Vagina (tissue), 2 donors: ENCODE measurements around the gene TXNL4A. TPM values are rescaled to one million over a fixed set of nuclear protein-coding genes. Genes with fewer than 3 reads are reported as not detected.

Experiments used
- DNase-seq, 2 donors: peaks; one replicate each; pipeline ENCODE4 v3.0.0-alpha.2; 2017; ENCODE audit errors: extremely low spot score in 2 of 2
- H3K27ac ChIP-seq: fragments of 200-600 bp; sonication (generic); one replicate; pipeline ENCODE4 v1.5.1; 2019
- H3K27me3 ChIP-seq: fragments of 200-600 bp; sonication (generic); one replicate; pipeline ENCODE4 v1.5.1; 2019
- H3K36me3 ChIP-seq, 2 donors: fragments of 200-600 bp; sonication (generic); one replicate each; pipeline ENCODE4 v1.5.1; 2017 to 2019
- H3K4me1 ChIP-seq: fragments of 200-600 bp; sonication (generic); one replicate; pipeline ENCODE4 v1.5.1; 2019
- H3K4me3 ChIP-seq, 2 donors: fragments of 200-600 bp; sonication (generic); 1 replicate in 1 of 2; 2 replicates in 1 of 2; pipeline ENCODE4 v1.5.1; 2016 to 2019
- H3K9me3 ChIP-seq: fragments of 200-600 bp; sonication (generic); one replicate; pipeline ENCODE4 v1.5.1; 2019
- CTCF ChIP-seq, 3 experiments: fragments of 450-650 bp in 2 of 3; fragments of 200-600 bp in 1 of 3; sonication (generic) in 1 of 3; IDR thresholded peaks; one replicate each; pipeline ENCODE4 v1.5.1; 2017 to 2019; ENCODE audit warnings: antibody characterized with exemption in 3 of 3, mild to moderate bottlenecking in 2 of 3, moderate library complexity in 2 of 3
- POLR2A ChIP-seq, 2 donors: fragments of 450-650 bp; IDR thresholded peaks; one replicate each; pipeline ENCODE4 v1.6.1; 2017; ENCODE audit warnings: antibody characterized with exemption in 2 of 2, mild to moderate bottlenecking in 2 of 2, moderate library complexity in 2 of 2
- POLR2AphosphoS5 ChIP-seq, 2 donors: sonication (generic); formaldehyde crosslinking; IDR thresholded peaks; one replicate each; pipeline ENCODE4 v1.9.0; 2017; ENCODE audit warnings: antibody characterized with exemption in 2 of 2, mild to moderate bottlenecking in 2 of 2, low read depth in 1 of 2; ENCODE audit not compliant: insufficient read depth in 1 of 2
- intact Hi-C: fragments of 100-400 bp; cut with DNase I; formaldehyde crosslinking; loops from one replicate; pipeline ENCODE4 v1.15.1; 2023
- total RNA-seq: library from RNA; depleted of rRNA; stranded (reverse); fragments of >200 nt; gene quantifications from one replicate; pipeline ENCODE4 v1.2.3, GENCODE V29; 2016

The TXNL4A gene
- total RNA-seq, 1 donor from 2014 or later: 24.8 TPM

GRCh38 chr18:79943608-79944125 is 44.7 kb downstream of the TXNL4A start:
- peaks cover 0 to 25% of the 10 kb centered on the region in 2 donors for H3K36me3 ChIP-seq
- intact Hi-C loops: no loop called here
- H3K4me1 ChIP-seq: peaks cover 79% of the 10 kb centered on the region
- no peaks in the 10 kb centered on the region for H3K9me3 ChIP-seq
- no peak for DNase-seq
- TF ChIP-seq POLR2A (IDR thresholded peaks at IDR 0.05): no peak
- no peak for TF ChIP-seq POLR2AphosphoS5 (IDR thresholded peaks at IDR 0.05; ENCODE audit: insufficient read depth in 1 of 2, low read depth in 1 of 2)
- TF ChIP-seq CTCF (IDR thresholded peaks at IDR 0.05): no peak
- no peak overlapping the region for H3K27ac ChIP-seq
- H3K4me3 ChIP-seq: no peak overlapping the region
- no peaks in the 10 kb centered on the region for H3K27me3 ChIP-seq

- H3K27ac ChIP-seq: no peak overlapping the region
- peaks cover 0 to 25% of the 10 kb centered on the region in 2 donors for H3K36me3 ChIP-seq
- H3K27me3 ChIP-seq: no peaks in the 10 kb centered on the region
- no peak overlapping the region for H3K4me3 ChIP-seq
- TF ChIP-seq POLR2AphosphoS5 (IDR thresholded peaks at IDR 0.05; ENCODE audit: insufficient read depth in 1 of 2, low read depth in 1 of 2) (no peak), POLR2A (IDR thresholded peaks at IDR 0.05) (no peak), CTCF (IDR thresholded peaks at IDR 0.05) (no peak)
- H3K9me3 ChIP-seq: no peaks in the 10 kb centered on the region
- no peak for DNase-seq
- intact Hi-C loops: no loop called here
- H3K4me1 ChIP-seq: peaks cover 77% of the 10 kb centered on the region
These were observed 45.4 kb downstream of the TXNL4A start for GRCh38 chr18:79942786-79943607.

GRCh38 chr18:79942211-79942610 is 46.2 kb downstream of the TXNL4A start:
- peaks cover 69% of the 10 kb centered on the region for H3K4me1 ChIP-seq
- intact Hi-C loops: no loop called here
- no peak for TF ChIP-seq CTCF (IDR thresholded peaks at IDR 0.05)
- no peak for TF ChIP-seq POLR2A (IDR thresholded peaks at IDR 0.05)
- no peak for TF ChIP-seq POLR2AphosphoS5 (IDR thresholded peaks at IDR 0.05; ENCODE audit: insufficient read depth in 1 of 2, low read depth in 1 of 2)
- no peak overlapping the region for H3K27ac ChIP-seq
- no peak for DNase-seq
- peaks cover 0 to 26% of the 10 kb centered on the region in 2 donors for H3K36me3 ChIP-seq
- H3K27me3 ChIP-seq: no peaks in the 10 kb centered on the region
- H3K9me3 ChIP-seq: no peaks in the 10 kb centered on the region
- H3K4me3 ChIP-seq: no peak overlapping the region

- no peak overlapping the region for H3K4me3 ChIP-seq
- H3K36me3 ChIP-seq: peaks cover 0 to 28% of the 10 kb centered on the region in 2 donors
- DNase-seq: no peak
- no peaks in the 10 kb centered on the region for H3K9me3 ChIP-seq
- H3K27me3 ChIP-seq: no peaks in the 10 kb centered on the region
- peaks cover 63% of the 10 kb centered on the region for H3K4me1 ChIP-seq
- TF ChIP-seq CTCF (IDR thresholded peaks at IDR 0.05) (no peak), POLR2A (IDR thresholded peaks at IDR 0.05) (no peak), POLR2AphosphoS5 (IDR thresholded peaks at IDR 0.05; ENCODE audit: insufficient read depth in 1 of 2, low read depth in 1 of 2) (no peak)
- no peak overlapping the region for H3K27ac ChIP-seq
- intact Hi-C loops: no loop called here
These were observed 46.8 kb downstream of the TXNL4A start for GRCh38 chr18:79941473-79942119.
